HG03520 (cell line): ENCODE measurements around the gene LHX3.

Source experiments
- ATAC-seq: cut with Tn5 transposase; IDR thresholded peaks from one replicate; pipeline ENCODE4 v1.9.1; 2021; ENCODE audit warnings: mild to moderate bottlenecking, moderate library complexity; ENCODE audit not compliant: unreplicated experiment

LHX3 gene

DNA sequence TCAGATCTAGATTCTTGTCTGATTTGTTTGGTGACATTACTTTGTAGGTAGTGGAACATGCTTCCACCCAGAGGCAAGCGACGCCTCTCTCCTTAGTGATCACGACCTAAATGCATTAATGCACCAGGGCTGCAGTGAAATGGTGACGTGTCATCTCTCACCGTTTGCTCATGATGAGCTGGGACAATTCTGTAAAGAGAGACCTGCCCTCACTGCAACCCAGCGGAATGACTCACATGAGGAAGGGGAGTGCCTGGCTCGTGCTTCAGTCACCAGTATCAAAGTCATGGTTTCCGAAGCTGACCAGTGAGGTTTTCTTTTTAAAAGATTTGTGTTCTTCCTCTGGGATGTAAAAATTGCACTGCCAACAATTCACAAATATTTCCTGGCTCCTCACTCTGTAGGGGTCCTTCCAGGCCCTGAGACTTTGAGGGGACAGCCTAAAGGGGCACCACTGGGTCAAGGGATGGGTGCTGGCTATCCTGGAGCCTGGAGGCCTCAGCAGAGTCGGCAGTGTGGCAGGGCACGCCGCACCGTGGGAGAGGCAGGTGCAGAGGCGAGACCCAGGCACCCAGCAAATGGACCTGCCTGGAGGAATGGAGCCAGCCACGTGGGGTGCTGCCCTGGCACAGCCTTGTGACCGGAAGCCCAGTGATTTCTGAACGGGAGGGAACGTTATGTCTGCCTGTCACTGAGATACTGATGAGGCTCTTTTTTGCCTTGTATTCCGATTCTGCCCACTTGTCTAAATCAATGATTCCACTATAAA, 23.4 kb upstream of the LHX3 start:
- no peak for ATAC-seq

DNA sequence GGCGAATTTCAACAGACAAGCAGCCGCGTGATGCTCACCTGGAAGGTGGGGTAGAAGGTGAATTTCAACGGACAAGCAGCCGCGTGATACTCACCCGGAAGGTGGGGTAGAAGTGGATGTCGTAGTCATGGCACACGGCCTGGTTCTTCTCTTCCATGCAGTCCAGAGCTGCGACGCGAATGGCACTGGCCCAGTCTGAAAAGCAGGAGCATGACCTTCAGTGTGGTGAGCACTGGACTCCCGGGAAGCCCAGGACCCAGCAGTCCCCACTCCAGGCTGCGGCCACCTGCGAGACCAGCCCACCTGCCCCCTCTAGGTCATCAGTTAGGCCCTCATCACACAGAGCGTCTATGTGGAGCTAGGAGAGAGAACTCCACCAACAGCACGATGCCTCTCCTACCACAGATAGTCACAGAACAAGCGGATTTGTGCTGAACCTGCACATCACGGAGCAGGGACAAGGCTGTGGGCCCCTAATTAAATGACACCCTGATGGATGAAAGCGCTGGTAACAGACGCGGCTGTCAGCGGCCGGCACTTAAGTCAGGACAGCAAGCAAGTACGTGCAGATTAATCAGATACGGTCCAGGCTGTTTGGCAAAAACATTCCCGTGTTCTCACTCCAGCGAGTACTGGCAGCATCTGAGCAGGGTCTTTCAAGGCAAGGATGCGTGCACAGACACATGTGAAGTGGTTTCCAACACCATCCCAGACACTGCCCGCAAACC, 21.9 kb upstream of the LHX3 start:
- ATAC-seq: no peak

DNA sequence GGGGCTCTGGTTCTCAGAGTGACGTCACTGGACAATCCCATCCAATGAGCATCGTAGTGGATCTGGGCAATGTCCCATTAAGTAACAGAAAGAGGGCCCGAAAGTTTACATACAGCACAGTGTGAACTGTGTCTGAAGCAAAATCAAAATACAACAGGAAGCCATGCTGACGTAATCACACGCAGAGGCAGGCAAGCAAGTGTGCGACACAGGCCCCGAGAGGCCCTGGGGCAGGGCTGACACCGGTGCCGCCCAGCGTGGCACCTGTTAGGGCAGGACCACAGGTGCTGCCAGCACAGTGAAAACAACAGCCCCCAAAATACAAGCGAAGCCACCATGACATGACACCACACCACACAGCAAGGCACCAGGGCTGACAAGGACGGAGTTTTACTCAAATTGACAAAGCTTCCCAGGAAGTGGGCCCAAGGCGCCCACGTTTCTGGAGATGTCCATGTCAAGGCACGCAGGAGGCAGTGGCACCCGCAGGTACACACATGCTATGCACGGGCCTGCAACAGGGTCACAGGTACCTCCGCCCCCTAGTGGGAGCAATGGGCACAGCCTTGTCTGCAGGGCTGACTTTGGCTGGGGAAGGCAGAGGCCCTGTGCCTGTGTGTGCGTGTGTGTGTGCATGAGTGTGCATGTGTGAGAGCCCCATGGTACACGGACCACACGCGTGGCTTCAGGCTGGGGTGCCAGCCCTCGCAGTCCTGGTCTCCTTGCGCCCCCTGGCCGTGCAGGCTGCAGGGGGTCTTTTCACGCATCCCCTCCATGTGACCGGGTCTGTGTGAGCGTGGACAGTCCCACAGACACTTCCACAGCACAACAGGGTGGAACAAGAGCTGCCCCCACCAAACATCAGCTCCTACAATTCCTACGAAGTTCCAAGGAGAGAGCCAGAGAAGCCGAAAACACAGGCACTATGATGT, 21.1 kb upstream of the LHX3 start:
- ATAC-seq: peak; percentile 47

DNA sequence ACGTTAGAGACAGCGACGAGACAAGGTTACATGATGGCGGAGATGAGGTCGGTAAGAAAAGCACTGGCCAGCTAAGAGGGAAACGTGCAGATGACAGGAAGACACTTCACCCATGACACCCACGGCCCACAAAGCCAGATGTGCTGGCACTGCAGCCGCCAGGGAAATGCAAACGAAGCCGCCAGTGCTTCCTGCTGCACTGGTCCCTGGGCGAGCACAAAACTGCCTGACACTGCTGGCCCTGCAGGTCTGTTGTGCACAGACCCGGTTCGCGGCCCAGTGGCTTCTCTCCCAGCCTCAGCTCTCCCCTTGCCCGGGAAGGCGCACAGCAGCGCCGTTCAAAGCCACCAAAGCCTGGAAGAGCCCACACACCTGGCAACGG, 20.4 kb upstream of the LHX3 start:
- ATAC-seq: peak; percentile 23

- no peak for ATAC-seq
Observed at GRCh38 chr9:136223871-136224640, 19.1 kb upstream of the LHX3 start.

GRCh38 chr9:136222906-136223285, 18.0 kb upstream of the LHX3 start:
- ATAC-seq: no peak

GRCh38 chr9:136222166-136222905, 17.4 kb upstream of the LHX3 start:
- ATAC-seq: no peak

DNA sequence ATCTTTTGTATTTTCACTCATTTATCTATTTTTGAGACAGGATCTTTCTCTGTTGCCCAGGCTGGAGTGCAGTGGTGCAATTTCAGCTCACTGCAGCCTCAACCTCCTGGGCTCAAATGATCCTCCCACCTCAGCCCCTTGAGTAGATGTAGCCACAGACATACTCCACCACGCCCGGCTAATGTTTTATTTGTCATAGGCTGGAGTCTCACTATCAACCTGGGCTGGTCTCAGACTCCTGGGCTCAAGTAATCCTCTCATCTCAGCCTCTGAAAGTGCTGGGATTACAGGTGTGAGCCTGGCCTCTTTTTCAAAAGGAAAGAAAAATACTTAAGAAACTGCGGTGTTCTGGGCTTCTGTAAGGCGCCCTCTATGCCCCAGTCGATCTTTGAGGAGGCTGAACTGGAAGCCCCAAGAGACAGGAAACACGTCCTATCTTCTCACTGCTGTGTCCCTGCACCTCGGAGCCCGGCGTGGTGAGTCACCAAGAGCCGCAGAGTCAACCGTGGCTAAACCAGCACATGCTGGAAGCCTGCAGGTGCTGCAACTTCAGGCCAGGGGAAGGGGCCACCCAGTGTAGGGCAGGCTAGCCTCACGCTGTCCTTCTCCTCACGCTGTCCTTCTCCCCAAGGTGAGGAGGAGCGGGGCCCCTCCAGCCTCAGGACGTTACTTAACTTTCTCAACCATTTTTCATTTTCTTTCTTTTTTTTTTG, 15.2 kb upstream of the LHX3 start:
- no peak for ATAC-seq

DNA sequence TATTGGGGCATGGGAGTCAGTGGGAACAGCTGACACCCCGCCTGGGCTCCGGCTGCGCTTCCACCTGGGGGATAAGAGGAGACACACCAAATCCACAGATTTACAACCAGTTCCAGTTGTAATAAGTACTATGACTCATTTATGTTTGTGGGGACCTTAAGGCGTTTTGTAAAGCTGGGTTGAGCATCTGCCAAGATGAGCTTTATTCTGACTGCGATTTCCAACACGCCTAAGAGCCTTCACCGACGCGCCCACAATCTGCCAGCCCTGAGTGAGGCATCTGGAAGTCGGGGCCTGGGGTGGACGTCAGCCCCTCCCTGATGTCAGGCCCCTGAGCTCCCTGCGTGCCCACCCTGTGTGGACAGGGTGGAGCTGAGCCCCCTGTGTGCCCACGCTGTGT, 14.3 kb upstream of the LHX3 start:
- ATAC-seq: no peak

DNA sequence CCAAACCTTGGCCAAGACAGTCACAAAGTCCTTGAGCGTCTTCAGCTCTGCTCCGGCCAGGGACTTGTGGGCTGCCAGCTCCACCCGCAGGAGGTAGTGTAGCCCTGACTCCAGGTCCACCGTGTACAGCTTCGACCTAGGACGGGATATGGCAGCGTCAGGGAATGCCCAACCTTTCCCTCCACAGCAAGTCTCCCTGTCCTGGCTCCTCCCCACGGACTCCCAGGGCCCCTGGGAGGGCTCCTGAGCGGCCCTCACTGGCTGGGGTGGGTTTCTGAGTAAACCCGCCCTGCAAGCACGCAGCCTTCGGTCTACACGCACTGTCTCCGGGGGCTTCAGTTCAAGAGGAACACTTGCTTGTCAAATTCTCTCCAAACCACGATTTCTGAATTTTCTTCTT, 13.7 kb upstream of the LHX3 start:
- ATAC-seq: no peak

DNA sequence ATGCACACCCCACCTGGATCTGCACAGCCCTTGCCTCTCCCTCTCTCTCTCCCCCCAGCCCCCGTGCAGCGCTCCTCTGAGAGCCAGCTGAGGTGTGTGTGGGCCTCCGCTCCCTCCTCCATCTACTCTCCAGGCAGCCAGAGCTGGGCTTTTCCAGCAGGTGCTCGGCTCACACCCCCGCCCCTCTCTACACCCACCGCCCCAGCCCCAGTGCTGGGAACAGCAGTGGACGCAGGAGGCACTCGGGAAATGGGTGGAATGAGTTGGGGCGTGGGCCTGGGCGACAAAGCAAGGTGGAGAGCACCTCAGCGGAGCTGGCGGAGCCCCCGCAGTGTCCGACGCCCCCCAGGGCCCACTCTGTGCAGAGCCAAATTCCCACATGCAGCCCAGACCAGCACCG, 13.3 kb upstream of the LHX3 start:
- ATAC-seq: no peak

- no peak for ATAC-seq
Observed at GRCh38 chr9:136216541-136217244, 11.8 kb upstream of the LHX3 start.

DNA sequence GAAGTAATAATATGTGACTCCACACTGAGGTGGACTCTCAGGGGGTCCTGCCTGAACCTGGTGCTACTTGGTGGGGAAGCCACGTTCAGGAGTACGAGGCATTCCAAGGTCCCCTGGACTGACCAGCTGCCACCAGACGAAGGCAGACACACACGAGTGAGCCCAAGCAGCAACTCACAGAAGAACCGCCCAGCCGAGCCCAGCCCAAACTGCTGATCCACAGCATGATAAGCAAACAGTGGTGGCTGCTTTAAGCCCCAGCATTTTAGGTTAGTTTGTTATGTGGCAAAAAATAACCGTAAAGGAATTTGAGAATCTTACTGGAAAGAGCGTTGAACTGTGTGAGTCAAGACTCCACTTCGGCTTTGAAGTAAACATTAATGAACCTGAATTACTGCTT, 8.8 kb upstream of the LHX3 start:
- no peak for ATAC-seq

- ATAC-seq: no peak
Observed at GRCh38 chr9:136212345-136212950, 7.5 kb upstream of the LHX3 start.

DNA sequence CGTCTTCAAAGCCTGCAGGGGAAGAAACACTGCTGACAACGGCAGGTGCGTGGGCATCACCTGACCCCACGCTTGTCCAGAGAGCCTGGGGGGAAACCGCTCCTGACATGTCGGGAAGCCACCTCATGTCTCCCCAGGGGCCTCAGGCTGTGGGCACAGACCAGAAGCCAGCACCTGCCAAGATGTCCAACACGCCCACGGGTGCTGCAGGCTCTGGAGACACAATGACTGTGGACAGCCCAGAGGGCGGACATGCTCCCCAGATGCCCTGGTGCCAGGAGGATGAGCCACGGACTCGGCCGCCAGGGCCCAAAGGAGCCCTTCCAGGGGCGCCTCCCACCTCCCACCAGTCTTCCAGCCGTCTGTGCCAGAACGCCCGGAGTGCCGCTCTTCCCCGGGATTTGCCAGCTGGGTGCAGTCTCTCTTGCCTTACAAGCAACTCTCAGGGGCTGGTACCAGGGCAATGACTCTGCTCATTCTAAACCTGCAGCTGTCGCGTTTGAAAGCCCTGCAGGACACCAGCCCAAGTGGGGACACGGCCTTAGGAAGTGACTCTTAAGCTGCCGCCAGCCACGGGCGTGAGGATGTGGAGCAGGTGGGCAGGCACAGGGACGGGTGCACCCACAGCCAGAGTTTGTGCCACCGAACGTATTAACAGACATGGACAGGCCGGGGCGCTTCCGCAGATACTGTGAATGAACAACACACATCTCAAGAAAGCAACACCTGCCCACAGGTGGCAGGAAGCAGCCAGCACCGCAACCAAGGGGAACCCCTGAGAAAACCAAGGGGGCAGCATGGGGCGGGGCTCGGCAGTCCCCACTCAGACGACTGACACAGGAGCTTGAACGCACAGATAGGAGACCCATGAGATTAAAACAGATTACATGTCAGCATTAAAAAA, 6.8 kb upstream of the LHX3 start:
- ATAC-seq: no peak

- no peak for ATAC-seq
Observed at GRCh38 chr9:136211006-136211405, 6.1 kb upstream of the LHX3 start.

GRCh38 chr9:136210276-136210675, 5.3 kb upstream of the LHX3 start:
- ATAC-seq: no peak
